ENCODE measurements around the gene HIRA.
"Not testable (repeated sequence)": the region's sequence is repeated elsewhere in the genome, so short reads cannot be mapped to it uniquely, and the experiment has no call there.

The HIRA gene

GRCh38 chr22:19355413-19356157 is 75.9 kb downstream of the HIRA start:
- DNase-seq (ENCODE audit: low spot score), result no peak

GRCh38 chr22:19354201-19354600 is 77.3 kb downstream of the HIRA start:
- no peak for DNase-seq (ENCODE audit: low spot score)

- no peak for DNase-seq (ENCODE audit: low spot score)
Observed at GRCh38 chr22:19353363-19354131, 78.0 kb downstream of the HIRA start.

- DNase-seq (ENCODE audit: low spot score), result no peak
Observed at GRCh38 chr22:19352766-19353165, 78.8 kb downstream of the HIRA start.

- no peak for DNase-seq (ENCODE audit: low spot score)
Observed at GRCh38 chr22:19352217-19352616, 79.3 kb downstream of the HIRA start.

GRCh38 chr22:19351604-19352003 is 79.9 kb downstream of the HIRA start:
- no peak for DNase-seq (ENCODE audit: low spot score)

GRCh38 chr22:19350947-19351346 is 80.6 kb downstream of the HIRA start:
- DNase-seq (ENCODE audit: low spot score), result no peak

- DNase-seq (ENCODE audit: low spot score), result no peak
Observed at GRCh38 chr22:19350476-19350859, 81.1 kb downstream of the HIRA start.

- DNase-seq (ENCODE audit: low spot score), result no peak
Observed at GRCh38 chr22:19349778-19350475, 81.6 kb downstream of the HIRA start.

GRCh38 chr22:19346677-19347265 is 84.8 kb downstream of the HIRA start:
- no peak for DNase-seq (ENCODE audit: low spot score)

GRCh38 chr22:19344420-19344819 is 87.1 kb downstream of the HIRA start:
- no peak for DNase-seq (ENCODE audit: low spot score)

GRCh38 chr22:19343470-19343869 is 88.1 kb downstream of the HIRA start:
- no peak for DNase-seq (ENCODE audit: low spot score)

GRCh38 chr22:19341500-19341899 is 90.0 kb downstream of the HIRA start:
- peak; percentile 24 for DNase-seq (ENCODE audit: low spot score)

GRCh38 chr22:19337137-19337536 is 94.4 kb downstream of the HIRA start:
- DNase-seq (ENCODE audit: low spot score), result no peak

- DNase-seq (ENCODE audit: low spot score), result no peak
Observed at GRCh38 chr22:19336133-19337075, 95.1 kb downstream of the HIRA start.

- DNase-seq (ENCODE audit: low spot score), result no peak
Observed at GRCh38 chr22:19331975-19332374, 99.6 kb downstream of the HIRA start.

GRCh38 chr22:19331474-19331873 is 100.1 kb downstream of the HIRA start:
- no peak for DNase-seq (ENCODE audit: low spot score)

GRCh38 chr22:19330865-19331418 is 100.6 kb downstream of the HIRA start:
- no peak for DNase-seq (ENCODE audit: low spot score)

GRCh38 chr22:19330205-19330604 is 101.3 kb downstream of the HIRA start:
- not testable (repeated sequence) for DNase-seq (ENCODE audit: low spot score)

GRCh38 chr22:19329454-19329853 is 102.1 kb downstream of the HIRA start:
- DNase-seq (ENCODE audit: low spot score), result no peak

Measured in globus pallidus (tissue), 1 donor.